ENCODE measurements around the gene NPPC.

- TF ChIP-seq, protein P1, sequence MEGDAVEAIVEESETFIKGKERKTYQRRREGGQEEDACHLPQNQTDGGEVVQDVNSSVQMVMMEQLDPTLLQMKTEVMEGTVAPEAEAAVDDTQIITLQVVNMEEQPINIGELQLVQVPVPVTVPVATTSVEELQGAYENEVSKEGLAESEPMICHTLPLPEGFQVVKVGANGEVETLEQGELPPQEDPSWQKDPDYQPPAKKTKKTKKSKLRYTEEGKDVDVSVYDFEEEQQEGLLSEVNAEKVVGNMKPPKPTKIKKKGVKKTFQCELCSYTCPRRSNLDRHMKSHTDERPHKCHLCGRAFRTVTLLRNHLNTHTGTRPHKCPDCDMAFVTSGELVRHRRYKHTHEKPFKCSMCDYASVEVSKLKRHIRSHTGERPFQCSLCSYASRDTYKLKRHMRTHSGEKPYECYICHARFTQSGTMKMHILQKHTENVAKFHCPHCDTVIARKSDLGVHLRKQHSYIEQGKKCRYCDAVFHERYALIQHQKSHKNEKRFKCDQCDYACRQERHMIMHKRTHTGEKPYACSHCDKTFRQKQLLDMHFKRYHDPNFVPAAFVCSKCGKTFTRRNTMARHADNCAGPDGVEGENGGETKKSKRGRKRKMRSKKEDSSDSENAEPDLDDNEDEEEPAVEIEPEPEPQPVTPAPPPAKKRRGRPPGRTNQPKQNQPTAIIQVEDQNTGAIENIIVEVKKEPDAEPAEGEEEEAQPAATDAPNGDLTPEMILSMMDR (IDR thresholded peaks at IDR 0.05; ENCODE audit: insufficient read depth, low read depth, low read length), result no peak
- no peak for TF ChIP-seq EZH2 (IDR thresholded peaks at IDR 0.05; ENCODE audit: insufficient read depth, low read length)
Observed at GRCh38 chr2:231924889-231925275, 1.3 kb downstream of the NPPC start.

Data from astrocyte (in vitro differentiated cells and primary cell).